Effector memory CD8-positive, alpha-beta T cell (primary cell): ENCODE data around the gene IQSEC3.
"Not testable (repeated sequence)": the region's sequence is repeated elsewhere in the genome, so short reads cannot be mapped to it uniquely, and the experiment has no call there.

Source experiments
- ATAC-seq: fragments of 150-1000 bp; cut with Tn5 transposase; replicated peaks from 2 replicates; pipeline ENCODE4 v1.10.0; 2021; ENCODE audit warnings: mild to moderate bottlenecking, moderate library complexity
- DNase-seq, 3 experiments: peaks; one replicate each; pipeline ENCODE4 v3.0.0; 2021
- H3K27ac Mint-ChIP-seq, 2 donors: one replicate each; pipeline ENCODE4 v1.8.0; 2022; ENCODE audit warnings: mild to moderate bottlenecking in 2 of 2, mixed read lengths in 2 of 2, moderate library complexity in 2 of 2
- H3K27me3 Mint-ChIP-seq, 2 donors: one replicate each; pipeline ENCODE4 v1.8.0; 2022; ENCODE audit warnings: mixed read lengths in 2 of 2
- H3K36me3 Mint-ChIP-seq: one replicate; pipeline ENCODE4 v1.8.0; 2022; ENCODE audit warnings: mild to moderate bottlenecking, moderate library complexity, mixed read lengths; ENCODE audit not compliant: insufficient read depth
- H3K4me1 Mint-ChIP-seq, 2 donors: one replicate each; pipeline ENCODE4 v1.8.0; 2022; ENCODE audit warnings: low read depth in 2 of 2, mixed read lengths in 2 of 2
- H3K4me3 Mint-ChIP-seq, 2 donors: one replicate each; pipeline ENCODE4 v1.8.0; 2022; ENCODE audit warnings: mild to moderate bottlenecking in 2 of 2, mixed read lengths in 2 of 2, moderate library complexity in 2 of 2
- H3K9me3 Mint-ChIP-seq, 2 donors: one replicate each; pipeline ENCODE4 v1.8.0; 2022; ENCODE audit warnings: mixed read lengths in 2 of 2

IQSEC3 gene

GRCh38 chr12:45235-45990 is 21.2 kb upstream of the IQSEC3 start:
- H3K36me3 Mint-ChIP-seq, H3K4me3 Mint-ChIP-seq, DNase-seq, ATAC-seq, H3K4me1 Mint-ChIP-seq, H3K9me3 Mint-ChIP-seq, H3K27ac Mint-ChIP-seq: not testable (repeated sequence)
- H3K27me3 Mint-ChIP-seq = peaks cover 36 to 62% of the 10 kb centered on the region in 2 donors

GRCh38 chr12:45991-46358 is 20.6 kb upstream of the IQSEC3 start:
- not testable (repeated sequence) for H3K27ac Mint-ChIP-seq

GRCh38 chr12:46542-46941 is 20.0 kb upstream of the IQSEC3 start:
- H3K36me3 Mint-ChIP-seq, ATAC-seq, H3K9me3 Mint-ChIP-seq, H3K4me3 Mint-ChIP-seq, DNase-seq, H3K4me1 Mint-ChIP-seq, H3K27ac Mint-ChIP-seq: not testable (repeated sequence)
- peaks cover 41 to 74% of the 10 kb centered on the region in 2 donors for H3K27me3 Mint-ChIP-seq

More at GRCh38 chr12:45991-46358, 20.6 kb upstream of the IQSEC3 start:
- H3K9me3 Mint-ChIP-seq, DNase-seq, H3K36me3 Mint-ChIP-seq, H3K4me3 Mint-ChIP-seq, ATAC-seq, H3K4me1 Mint-ChIP-seq: not testable (repeated sequence)
- H3K27me3 Mint-ChIP-seq = peaks cover 36 to 68% of the 10 kb centered on the region in 2 donors

GRCh38 chr12:47699-48226 is 18.8 kb upstream of the IQSEC3 start:
- not testable (repeated sequence) for H3K27ac Mint-ChIP-seq, H3K4me1 Mint-ChIP-seq, ATAC-seq, H3K4me3 Mint-ChIP-seq, H3K9me3 Mint-ChIP-seq, H3K36me3 Mint-ChIP-seq, DNase-seq
- peaks cover 44 to 83% of the 10 kb centered on the region in 2 donors for H3K27me3 Mint-ChIP-seq

DNA sequence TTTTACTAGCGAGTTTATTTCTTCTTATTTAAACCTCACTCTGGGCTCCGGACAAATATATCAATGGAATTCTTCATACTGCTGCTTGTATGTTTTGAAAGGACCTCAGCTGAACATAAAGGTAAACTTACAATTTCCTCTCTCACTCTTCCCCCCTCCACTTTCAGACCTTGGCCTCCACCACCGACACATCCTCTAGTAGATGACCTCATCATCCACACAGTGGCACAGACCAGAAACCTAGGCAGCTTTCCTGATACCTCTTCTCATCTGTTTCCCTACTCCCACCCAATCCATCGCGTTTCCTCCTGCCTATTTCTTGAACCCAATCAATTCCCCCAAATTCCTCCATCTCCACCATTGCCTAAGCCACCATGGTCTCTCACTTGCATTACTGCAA is 17.4 kb upstream of the IQSEC3 start:
- peaks cover 57 to 97% of the 10 kb centered on the region in 2 donors for H3K27me3 Mint-ChIP-seq
- not testable (repeated sequence) for H3K4me3 Mint-ChIP-seq, ATAC-seq, H3K4me1 Mint-ChIP-seq, DNase-seq, H3K27ac Mint-ChIP-seq, H3K36me3 Mint-ChIP-seq, H3K9me3 Mint-ChIP-seq

DNA sequence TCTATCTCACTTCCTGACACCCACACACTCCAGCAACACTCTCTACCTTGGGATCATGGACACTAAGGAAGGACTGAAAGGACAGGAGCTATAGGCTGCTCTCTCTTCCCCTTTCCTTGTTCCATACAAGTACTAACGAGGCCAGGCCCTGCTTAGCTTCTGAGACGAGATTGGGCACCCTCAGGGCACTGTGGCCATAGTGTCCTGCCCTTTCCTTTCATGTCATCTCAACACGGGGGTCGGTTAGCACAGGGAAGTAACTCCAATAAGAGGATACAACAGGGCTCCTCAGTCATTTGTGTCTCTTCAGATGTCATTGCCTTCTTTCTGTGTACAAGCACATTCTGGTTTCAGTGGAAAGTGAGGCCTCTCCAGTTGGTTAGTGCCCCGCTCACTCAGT is 15.5 kb upstream of the IQSEC3 start:
- not testable (repeated sequence) for H3K4me3 Mint-ChIP-seq, H3K27ac Mint-ChIP-seq, H3K9me3 Mint-ChIP-seq, H3K36me3 Mint-ChIP-seq, ATAC-seq, DNase-seq, H3K4me1 Mint-ChIP-seq
- H3K27me3 Mint-ChIP-seq = peaks cover 58 to 97% of the 10 kb centered on the region in 2 donors

- H3K36me3 Mint-ChIP-seq, H3K9me3 Mint-ChIP-seq, H3K4me1 Mint-ChIP-seq, H3K4me3 Mint-ChIP-seq, ATAC-seq, DNase-seq, H3K27ac Mint-ChIP-seq: not testable (repeated sequence)
- H3K27me3 Mint-ChIP-seq = peaks cover 59 to 97% of the 10 kb centered on the region in 2 donors
Measured at GRCh38 chr12:51962-52361, 14.6 kb upstream of the IQSEC3 start.

- not testable (repeated sequence) for H3K4me3 Mint-ChIP-seq, ATAC-seq, H3K27ac Mint-ChIP-seq, H3K36me3 Mint-ChIP-seq, DNase-seq, H3K4me1 Mint-ChIP-seq, H3K9me3 Mint-ChIP-seq
- H3K27me3 Mint-ChIP-seq = peaks cover 63 to 97% of the 10 kb centered on the region in 2 donors
Measured at GRCh38 chr12:52902-53734, 13.4 kb upstream of the IQSEC3 start.

DNA sequence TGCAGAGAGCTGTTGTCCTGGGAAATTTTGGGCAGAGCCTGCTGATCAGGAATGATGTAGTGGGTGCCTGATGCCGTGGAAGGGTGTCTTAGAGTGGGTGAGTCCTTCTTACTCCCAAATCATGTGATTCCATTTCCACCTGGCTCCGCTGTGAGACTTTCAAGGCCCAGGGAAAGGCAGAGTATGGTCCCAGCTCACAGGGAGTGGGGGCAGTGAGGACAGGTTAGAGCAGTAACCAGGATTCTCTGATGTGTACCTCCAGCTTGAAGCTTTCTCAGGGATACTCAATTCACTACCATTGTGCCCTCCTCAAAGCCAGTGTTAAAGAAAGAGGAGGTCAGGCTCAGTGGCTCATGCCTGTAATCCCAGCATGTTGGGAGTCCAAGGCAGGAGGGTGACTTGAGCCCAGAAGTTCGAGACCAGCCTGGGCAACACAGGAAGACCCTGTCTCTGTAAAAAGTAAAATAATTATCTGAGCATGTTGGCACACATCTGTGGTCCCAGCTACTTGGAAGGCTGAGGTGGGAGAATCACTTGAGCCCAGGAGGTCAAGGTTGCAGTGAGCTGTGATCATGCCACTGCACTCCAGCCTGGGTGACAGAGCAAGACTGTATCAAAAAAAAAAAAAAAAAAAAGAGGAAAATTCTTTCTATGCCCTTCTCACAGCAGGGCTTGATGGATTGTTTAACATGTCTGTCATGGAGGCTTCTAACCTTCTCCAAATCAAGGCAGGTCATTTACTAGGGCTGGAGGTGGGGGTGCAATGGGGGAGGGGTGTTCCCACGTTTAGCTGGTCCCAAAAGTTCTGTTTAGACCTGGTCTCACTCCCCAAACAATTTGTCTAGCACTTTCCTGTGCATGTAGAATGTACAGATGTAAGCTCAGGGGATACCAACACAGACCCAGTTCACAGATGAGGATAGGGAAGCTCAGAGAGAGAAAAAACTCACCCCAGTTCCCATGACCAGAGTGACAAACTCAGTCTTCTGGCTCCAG is 12.5 kb upstream of the IQSEC3 start:
- Mint-ChIP-seq H3K4me1 (peaks cover 0 to 1% of the 10 kb centered on the region in 2 donors), H3K27ac (no peak overlapping the region), H3K36me3 (no peaks in the 10 kb centered on the region), H3K9me3 (peaks cover 0 to 11% of the 10 kb centered on the region in 2 donors), H3K4me3 (no peak overlapping the region), H3K27me3 (peaks cover 71 to 97% of the 10 kb centered on the region in 2 donors)
- DNase-seq = no peak
- no peak for ATAC-seq

DNA sequence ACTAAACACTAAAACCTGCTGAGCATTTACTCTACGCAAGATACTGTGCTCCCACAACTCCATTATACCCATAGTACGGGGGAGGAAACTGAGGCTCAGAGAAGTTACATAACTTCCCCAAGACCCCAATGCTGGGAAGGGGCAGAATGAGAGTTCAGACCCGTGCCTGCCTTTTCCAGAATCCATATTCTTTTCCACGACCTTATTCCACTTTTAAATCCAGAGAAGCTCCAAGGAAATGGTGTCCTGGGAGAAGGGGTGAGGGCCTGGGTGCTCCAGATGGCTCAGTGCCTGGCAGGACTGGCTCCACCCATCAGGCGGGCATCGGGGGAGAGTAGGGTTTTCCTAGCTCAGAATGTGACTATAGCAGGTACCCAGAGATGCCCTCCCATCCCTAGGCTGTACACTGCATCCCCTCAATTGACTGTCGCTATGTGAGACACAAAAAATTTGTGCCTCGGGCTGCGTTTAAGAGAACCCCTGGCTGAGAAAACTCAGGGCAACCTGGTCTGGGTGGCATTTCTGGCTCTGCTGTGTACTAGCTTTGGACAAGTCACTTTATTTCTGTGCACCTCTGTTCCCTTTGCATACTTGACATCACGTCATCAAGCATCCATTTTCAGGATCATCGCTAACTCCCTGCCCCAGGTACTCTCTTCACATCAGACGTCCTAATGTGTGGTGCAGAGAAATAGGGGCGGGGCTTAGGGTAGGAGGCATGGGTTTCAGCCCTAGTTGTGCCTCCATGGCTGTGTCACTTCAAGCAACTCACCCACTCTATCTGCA is 11.6 kb upstream of the IQSEC3 start:
- H3K27me3 Mint-ChIP-seq = peaks cover 73 to 97% of the 10 kb centered on the region in 2 donors
- H3K4me1 Mint-ChIP-seq = peaks cover 0 to 1% of the 10 kb centered on the region in 2 donors
- H3K36me3 Mint-ChIP-seq = no peaks in the 10 kb centered on the region
- ATAC-seq (no peak), DNase-seq (no peak)
- no peak overlapping the region for H3K27ac Mint-ChIP-seq
- H3K4me3 Mint-ChIP-seq = no peak overlapping the region
- H3K9me3 Mint-ChIP-seq = peaks cover 0 to 11% of the 10 kb centered on the region in 2 donors

GRCh38 chr12:56683-57346 is 9.8 kb upstream of the IQSEC3 start:
- H3K27ac Mint-ChIP-seq = no peak overlapping the region
- H3K4me1 Mint-ChIP-seq = peaks cover 0 to 1% of the 10 kb centered on the region in 2 donors
- peaks cover 84 to 97% of the 10 kb centered on the region in 2 donors for H3K27me3 Mint-ChIP-seq
- DNase-seq = no peak
- no peak for ATAC-seq
- no peaks in the 10 kb centered on the region for H3K36me3 Mint-ChIP-seq
- H3K4me3 Mint-ChIP-seq = no peak overlapping the region
- H3K9me3 Mint-ChIP-seq = peaks cover 5 to 11% of the 10 kb centered on the region in 2 donors

GRCh38 chr12:57539-57938 is 9.0 kb upstream of the IQSEC3 start:
- Mint-ChIP-seq H3K4me3 (no peak overlapping the region), H3K27me3 (peaks cover 88 to 98% of the 10 kb centered on the region in 2 donors), H3K27ac (no peak overlapping the region), H3K36me3 (no peaks in the 10 kb centered on the region), H3K4me1 (peaks cover 0 to 1% of the 10 kb centered on the region in 2 donors), H3K9me3 (peaks cover 5 to 11% of the 10 kb centered on the region in 2 donors)
- DNase-seq (no peak), ATAC-seq (no peak)
